Chondrocyte (in vitro differentiated cells): ENCODE results near the gene LEAP2. TPM values are rescaled to one million over a fixed set of nuclear protein-coding genes. Genes with fewer than 3 reads are reported as not detected.
A peak's percentile ranks its signal among the peaks of the same experiment; 100 is the strongest.

Experiments used
- DNase-seq: peaks from one replicate; pipeline ENCODE4 v3.0.0; 2021; ENCODE audit warnings: mixed read lengths, low spot score
- H3K27ac Mint-ChIP-seq: one replicate; pipeline ENCODE4 v1.8.0; 2021; ENCODE audit warnings: mild to moderate bottlenecking, moderate library complexity, mixed read lengths; ENCODE audit not compliant: unreplicated experiment
- H3K27me3 Mint-ChIP-seq: 2 replicates; pipeline ENCODE4 v1.8.0; 2021; ENCODE audit warnings: low read depth, mixed read lengths
- H3K36me3 Mint-ChIP-seq: 2 replicates; pipeline ENCODE4 v1.8.0; 2021; ENCODE audit warnings: low read depth, mixed read lengths
- H3K4me1 Mint-ChIP-seq: 2 replicates; pipeline ENCODE4 v1.8.0; 2021; ENCODE audit warnings: low read depth, mild to moderate bottlenecking, mixed read lengths
- H3K4me3 Mint-ChIP-seq: one replicate; pipeline ENCODE4 v1.8.0; 2021; ENCODE audit warnings: mild to moderate bottlenecking, moderate library complexity, mixed read lengths; ENCODE audit not compliant: unreplicated experiment
- H3K9me3 Mint-ChIP-seq: 2 replicates; pipeline ENCODE4 v1.8.0; 2021; ENCODE audit warnings: low read depth, mixed read lengths
- total RNA-seq: library from RNA; stranded (reverse); gene quantifications from 3 replicates; pipeline ENCODE4 v1.2.1, GENCODE V29; 2021
- TF ChIP-seq, protein P1 (sequence below): fragments of 200-600 bp; sonication (generic); IDR thresholded peaks from 2 replicates; pipeline ENCODE4 v1.5.0; 2021; ENCODE audit warnings: antibody characterized with exemption, mild to moderate bottlenecking, moderate library complexity

Gene LEAP2
- total RNA-seq, 1 donor from 2014 or later = 0.35 TPM

DNA sequence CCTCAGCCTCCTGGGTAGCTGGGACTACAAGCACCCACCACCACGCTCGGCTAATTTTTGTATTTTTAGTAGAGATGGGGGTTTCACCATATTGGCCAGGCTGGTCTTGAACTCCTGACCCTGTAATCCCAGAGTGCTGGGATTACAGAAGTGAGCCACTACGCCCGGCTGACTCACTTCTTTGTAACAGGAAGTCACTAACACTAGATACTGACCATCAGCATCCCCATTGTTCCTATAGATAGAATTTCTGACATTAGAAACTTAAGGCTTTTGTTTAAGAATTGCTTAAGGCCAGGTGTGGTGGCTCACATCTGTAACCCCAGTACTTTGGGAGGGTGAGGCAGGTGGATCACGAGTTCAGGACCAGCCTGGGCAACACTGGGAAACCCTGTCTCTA lies 42.2 kb downstream of the LEAP2 start:
- H3K36me3 Mint-ChIP-seq = peaks cover 16% of the 10 kb centered on the region
- DNase-seq = no peak
- H3K9me3 Mint-ChIP-seq = no peaks in the 10 kb centered on the region
- no peak overlapping the region for H3K4me3 Mint-ChIP-seq
- H3K27me3 Mint-ChIP-seq = no peaks in the 10 kb centered on the region
- H3K4me1 Mint-ChIP-seq = peaks cover 9% of the 10 kb centered on the region
- H3K27ac Mint-ChIP-seq = no peak overlapping the region
- TF ChIP-seq, protein P1, sequence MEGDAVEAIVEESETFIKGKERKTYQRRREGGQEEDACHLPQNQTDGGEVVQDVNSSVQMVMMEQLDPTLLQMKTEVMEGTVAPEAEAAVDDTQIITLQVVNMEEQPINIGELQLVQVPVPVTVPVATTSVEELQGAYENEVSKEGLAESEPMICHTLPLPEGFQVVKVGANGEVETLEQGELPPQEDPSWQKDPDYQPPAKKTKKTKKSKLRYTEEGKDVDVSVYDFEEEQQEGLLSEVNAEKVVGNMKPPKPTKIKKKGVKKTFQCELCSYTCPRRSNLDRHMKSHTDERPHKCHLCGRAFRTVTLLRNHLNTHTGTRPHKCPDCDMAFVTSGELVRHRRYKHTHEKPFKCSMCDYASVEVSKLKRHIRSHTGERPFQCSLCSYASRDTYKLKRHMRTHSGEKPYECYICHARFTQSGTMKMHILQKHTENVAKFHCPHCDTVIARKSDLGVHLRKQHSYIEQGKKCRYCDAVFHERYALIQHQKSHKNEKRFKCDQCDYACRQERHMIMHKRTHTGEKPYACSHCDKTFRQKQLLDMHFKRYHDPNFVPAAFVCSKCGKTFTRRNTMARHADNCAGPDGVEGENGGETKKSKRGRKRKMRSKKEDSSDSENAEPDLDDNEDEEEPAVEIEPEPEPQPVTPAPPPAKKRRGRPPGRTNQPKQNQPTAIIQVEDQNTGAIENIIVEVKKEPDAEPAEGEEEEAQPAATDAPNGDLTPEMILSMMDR = no peak

DNA sequence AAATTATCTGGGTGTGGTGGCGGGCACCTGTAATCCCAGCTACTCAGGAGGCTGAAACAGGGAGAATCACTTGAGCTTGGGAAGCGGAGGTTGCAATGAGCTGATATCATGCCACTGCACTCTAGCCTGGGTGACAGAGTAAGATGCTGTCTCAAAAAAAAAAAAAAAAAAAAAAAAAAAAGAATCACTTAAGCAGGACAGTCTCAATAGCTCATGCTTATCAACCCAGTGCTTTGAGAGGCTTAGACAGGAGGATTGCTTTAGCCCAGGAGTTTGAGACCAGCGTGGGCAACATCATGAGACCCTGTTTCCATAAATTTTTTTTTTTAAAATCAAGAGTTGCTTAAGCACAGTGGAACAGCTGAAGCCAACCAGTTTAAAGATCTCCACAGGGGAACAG lies 42.6 kb downstream of the LEAP2 start:
- TF ChIP-seq, protein P1 = no peak
- peaks cover 16% of the 10 kb centered on the region for H3K36me3 Mint-ChIP-seq
- DNase-seq = no peak
- H3K27ac Mint-ChIP-seq = peak overlapping the region; percentile 37
- H3K4me1 Mint-ChIP-seq = peaks cover 9% of the 10 kb centered on the region
- H3K9me3 Mint-ChIP-seq = no peaks in the 10 kb centered on the region
- no peak overlapping the region for H3K4me3 Mint-ChIP-seq
- no peaks in the 10 kb centered on the region for H3K27me3 Mint-ChIP-seq

Other genes starting within 250 kb of the LEAP2 start
- gene IL13, start 215.5 kb upstream of the LEAP2 start, total RNA-seq = not detected in 3 replicates
- not detected in 3 replicates for gene IL4, start 199.7 kb upstream of the LEAP2 start, total RNA-seq
- gene KIF3A, start 136.1 kb upstream of the LEAP2 start, total RNA-seq = 15.0 to 16.4 TPM (median 16.2 TPM) in 3 replicates
- gene CCNI2, start 126.2 kb upstream of the LEAP2 start, total RNA-seq = 0.15 TPM in 1 of 3 replicates, not detected in the others
- gene SEPTIN8, start 96.4 kb upstream of the LEAP2 start, total RNA-seq = 86.0 to 128 TPM (median 127 TPM) in 3 replicates
- gene SOWAHA, start 60.4 kb upstream of the LEAP2 start, total RNA-seq = not detected in 3 replicates
- 6.5 to 7.7 TPM (median 7.6 TPM) in 3 replicates for gene SHROOM1, start 43.0 kb upstream of the LEAP2 start, total RNA-seq
- gene GDF9, start 7.2 kb upstream of the LEAP2 start, total RNA-seq = 0.29 to 0.38 TPM (median 0.30 TPM) in 3 replicates
- 378 to 436 TPM (median 403 TPM) in 3 replicates for gene UQCRQ, start 7.0 kb upstream of the LEAP2 start, total RNA-seq
- gene AFF4, start 90.0 kb downstream of the LEAP2 start, total RNA-seq = 104 to 128 TPM (median 122 TPM) in 3 replicates
- gene ZCCHC10, start 152.9 kb downstream of the LEAP2 start, total RNA-seq = 19.8 to 21.9 TPM (median 19.9 TPM) in 3 replicates
- 112 to 117 TPM (median 112 TPM) in 3 replicates for gene HSPA4, start 178.3 kb downstream of the LEAP2 start, total RNA-seq